ENCODE results near the gene PRKCB. TPM values are rescaled to one million over a fixed set of nuclear protein-coding genes. Genes with fewer than 3 reads are reported as not detected.

PRKCB gene
- total RNA-seq, 1 donor from 2014 or later = 0.69 TPM

GRCh38 chr16:23968176-23968575 is 132.4 kb downstream of the PRKCB start:
- peaks cover 11% of the 10 kb centered on the region for H3K27me3 Mint-ChIP-seq (ENCODE audit: unreplicated experiment)
- DNase-seq = no peak
- H3K4me1 Mint-ChIP-seq (ENCODE audit: low read depth, unreplicated experiment) = no peaks in the 10 kb centered on the region
- no peaks in the 10 kb centered on the region for H3K36me3 Mint-ChIP-seq (ENCODE audit: unreplicated experiment)
- no peak overlapping the region for H3K4me3 Mint-ChIP-seq (ENCODE audit: unreplicated experiment)
- no peak overlapping the region for H3K27ac Mint-ChIP-seq (ENCODE audit: unreplicated experiment)
- H3K9me3 Mint-ChIP-seq (ENCODE audit: unreplicated experiment) = peaks cover 1% of the 10 kb centered on the region
- no peak for TF ChIP-seq CTCF (IDR thresholded peaks at IDR 0.05; ENCODE audit: partially characterized antibody, unreplicated experiment)

- Mint-ChIP-seq H3K4me3 (ENCODE audit: unreplicated experiment) (no peak overlapping the region), H3K36me3 (ENCODE audit: unreplicated experiment) (no peaks in the 10 kb centered on the region), H3K9me3 (ENCODE audit: unreplicated experiment) (peaks cover 1% of the 10 kb centered on the region), H3K4me1 (ENCODE audit: low read depth, unreplicated experiment) (no peaks in the 10 kb centered on the region), H3K27me3 (ENCODE audit: unreplicated experiment) (peaks cover 15% of the 10 kb centered on the region), H3K27ac (ENCODE audit: unreplicated experiment) (no peak overlapping the region)
- no peak for TF ChIP-seq CTCF (IDR thresholded peaks at IDR 0.05; ENCODE audit: partially characterized antibody, unreplicated experiment)
- no peak for DNase-seq
Observed at GRCh38 chr16:23969468-23970297, 133.9 kb downstream of the PRKCB start.

GRCh38 chr16:23974223-23974622 is 138.4 kb downstream of the PRKCB start:
- no peak for DNase-seq
- no peak overlapping the region for H3K4me3 Mint-ChIP-seq (ENCODE audit: unreplicated experiment)
- H3K27me3 Mint-ChIP-seq (ENCODE audit: unreplicated experiment) = peaks cover 10% of the 10 kb centered on the region
- peaks cover 12% of the 10 kb centered on the region for H3K4me1 Mint-ChIP-seq (ENCODE audit: low read depth, unreplicated experiment)
- no peak for TF ChIP-seq CTCF (IDR thresholded peaks at IDR 0.05; ENCODE audit: partially characterized antibody, unreplicated experiment)
- H3K9me3 Mint-ChIP-seq (ENCODE audit: unreplicated experiment) = peaks cover 1% of the 10 kb centered on the region
- H3K36me3 Mint-ChIP-seq (ENCODE audit: unreplicated experiment) = peaks cover under 1% of the 10 kb centered on the region
- H3K27ac Mint-ChIP-seq (ENCODE audit: unreplicated experiment) = no peak overlapping the region

GRCh38 chr16:23975293-23975692 is 139.5 kb downstream of the PRKCB start:
- Mint-ChIP-seq H3K9me3 (ENCODE audit: unreplicated experiment) (no peaks in the 10 kb centered on the region), H3K27ac (ENCODE audit: unreplicated experiment) (no peak overlapping the region), H3K4me1 (ENCODE audit: low read depth, unreplicated experiment) (peaks cover 12% of the 10 kb centered on the region), H3K4me3 (ENCODE audit: unreplicated experiment) (no peak overlapping the region), H3K27me3 (ENCODE audit: unreplicated experiment) (peaks cover 8% of the 10 kb centered on the region), H3K36me3 (ENCODE audit: unreplicated experiment) (peaks cover 3% of the 10 kb centered on the region)
- TF ChIP-seq CTCF (IDR thresholded peaks at IDR 0.05; ENCODE audit: partially characterized antibody, unreplicated experiment) = no peak
- DNase-seq = no peak

- Mint-ChIP-seq H3K4me3 (ENCODE audit: unreplicated experiment) (no peak overlapping the region), H3K9me3 (ENCODE audit: unreplicated experiment) (peaks cover 3% of the 10 kb centered on the region), H3K4me1 (ENCODE audit: low read depth, unreplicated experiment) (peaks cover 12% of the 10 kb centered on the region), H3K27ac (ENCODE audit: unreplicated experiment) (no peak overlapping the region), H3K36me3 (ENCODE audit: unreplicated experiment) (peaks cover 3% of the 10 kb centered on the region), H3K27me3 (ENCODE audit: unreplicated experiment) (peaks cover 10% of the 10 kb centered on the region)
- TF ChIP-seq CTCF (IDR thresholded peaks at IDR 0.05; ENCODE audit: partially characterized antibody, unreplicated experiment) = no peak
- DNase-seq = no peak
Observed at GRCh38 chr16:23976091-23976490, 140.3 kb downstream of the PRKCB start.
